RWPE1 (cell line): ENCODE measurements around the gene PPP4R2.
"Not testable (repeated sequence)": the region's sequence is repeated elsewhere in the genome, so short reads cannot be mapped to it uniquely, and the experiment has no call there.

Experiments used
- CTCF ChIA-PET: fragments of 350-600 bp; sonication (Branson Sonifier 250); formaldehyde crosslinking; extraction: SDS; loops from one replicate; lab custom pipeline; 2021; lab: Yijun Ruan, JAX
- POLR2A ChIA-PET: fragments of 400-600 bp; formaldehyde crosslinking; extraction: SDS; loops from one replicate; lab custom pipeline; 2020; ENCODE audit warnings: antibody characterized with exemption; ENCODE audit not compliant: low non-redundant PET; lab: Yijun Ruan, JAX
- DNase-seq: peaks from one replicate; pipeline ENCODE4 v3.0.0; 2012; ENCODE audit warnings: low spot score
- H3K27ac ChIP-seq: fragments of 450-650 bp; 2 replicates; pipeline ENCODE4 v1.5.1; 2017
- CTCF ChIP-seq: fragments of 450-650 bp; conservative IDR thresholded peaks from 2 replicates; pipeline ENCODE4 v1.5.1; 2017; ENCODE audit warnings: low read depth, mild to moderate bottlenecking

Gene PPP4R2

DNA sequence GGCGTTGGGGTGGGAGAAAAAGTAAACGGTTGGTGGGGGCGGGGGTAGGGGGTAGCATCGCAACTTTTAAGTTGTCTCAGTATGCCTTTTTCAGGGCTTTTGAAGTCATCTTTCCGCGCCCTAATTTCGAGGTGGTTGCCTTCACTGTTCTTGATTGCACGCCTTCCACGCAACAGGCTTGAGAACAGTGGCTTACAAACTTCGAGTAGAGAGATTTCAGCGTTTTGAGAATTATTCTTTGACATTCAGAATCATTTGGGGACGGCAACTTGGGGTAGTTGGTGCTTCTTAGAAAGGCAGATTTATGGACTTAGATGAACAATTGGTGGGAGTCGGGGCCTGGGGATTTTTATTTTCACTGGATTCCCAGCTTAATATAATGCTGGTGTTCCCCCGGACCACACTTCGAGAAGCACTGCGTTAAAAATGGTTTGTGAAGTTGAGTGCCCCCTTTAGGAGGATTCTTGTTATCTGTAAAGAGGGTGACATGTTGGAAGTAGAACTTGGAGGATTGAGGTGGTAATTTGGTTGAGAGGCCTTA is 880 bp downstream of the PPP4R2 start:
- ChIA-PET POLR2A (no interaction called here), CTCF (no interaction called here)
- H3K27ac ChIP-seq = peak overlapping the region; percentile 94
- peak; percentile 24 for DNase-seq
- TF ChIP-seq CTCF = peak; percentile 49

DNA sequence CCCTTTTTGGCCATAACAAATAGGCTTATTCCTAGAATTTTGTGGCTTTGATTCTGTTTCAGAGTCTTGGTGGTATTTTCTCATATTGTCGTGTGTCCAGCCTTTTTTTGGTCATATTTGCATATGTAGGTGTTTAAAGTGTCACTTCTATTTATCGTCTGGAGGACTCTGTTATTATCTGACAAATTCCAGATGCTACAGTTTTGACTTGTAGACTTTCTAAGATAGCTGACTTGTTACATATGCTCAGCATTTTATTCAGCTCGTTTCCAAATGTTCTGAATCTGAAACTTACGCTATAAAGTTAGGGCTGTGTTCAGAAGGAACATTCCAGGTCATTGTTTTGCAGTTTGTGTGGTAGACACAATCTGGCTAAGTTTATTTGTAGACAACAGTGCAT is 1.9 kb downstream of the PPP4R2 start:
- ChIA-PET CTCF (interaction anchor here (0.5 kb wide), 1 partner anchor 226 kb away, joined by 3 read pairs; no protein-coding TSS in a partner anchor), POLR2A (no interaction called here)
- TF ChIP-seq CTCF = no peak
- no peak for DNase-seq
- no peak overlapping the region for H3K27ac ChIP-seq

- DNase-seq = no peak
- H3K27ac ChIP-seq = no peak overlapping the region
- ChIA-PET CTCF (no interaction called here), POLR2A (no interaction called here)
- no peak for TF ChIP-seq CTCF
Observed at GRCh38 chr3:72999951-73000350, 3.3 kb downstream of the PPP4R2 start.

DNA sequence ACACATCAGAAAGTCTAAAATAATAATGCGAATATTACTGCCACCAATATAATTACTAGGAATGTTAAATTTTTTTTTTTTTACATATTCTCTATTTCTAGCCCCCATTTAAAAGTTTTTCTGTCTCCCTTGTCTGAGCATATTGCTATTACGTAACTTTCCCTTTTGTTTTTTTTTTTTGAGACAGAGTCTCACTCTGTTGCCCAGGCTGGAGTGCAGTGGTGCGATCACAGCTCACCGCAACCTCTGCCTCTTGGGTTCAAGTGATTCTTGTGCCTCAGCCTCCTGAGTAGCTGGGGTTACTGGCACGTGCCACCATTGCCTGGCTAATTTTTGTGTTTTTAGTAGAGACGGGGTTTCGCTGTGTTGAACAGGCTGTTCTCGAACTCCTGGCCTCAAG is 6.4 kb downstream of the PPP4R2 start:
- H3K27ac ChIP-seq, POLR2A ChIA-PET, CTCF ChIA-PET, DNase-seq: not testable (repeated sequence)

GRCh38 chr3:73004316-73004715 is 7.7 kb downstream of the PPP4R2 start:
- ChIA-PET CTCF (interaction anchor here (0.6 kb wide), 1 partner anchor 102 kb away, joined by 3 read pairs; no protein-coding TSS in a partner anchor), POLR2A (no interaction called here)
- no peak for TF ChIP-seq CTCF
- H3K27ac ChIP-seq = no peak overlapping the region
- DNase-seq = no peak

GRCh38 chr3:73007992-73008712 is 11.5 kb downstream of the PPP4R2 start:
- TF ChIP-seq CTCF = no peak
- CTCF ChIA-PET = no interaction called here
- POLR2A ChIA-PET = no interaction called here
- H3K27ac ChIP-seq = no peak overlapping the region
- DNase-seq = no peak

DNA sequence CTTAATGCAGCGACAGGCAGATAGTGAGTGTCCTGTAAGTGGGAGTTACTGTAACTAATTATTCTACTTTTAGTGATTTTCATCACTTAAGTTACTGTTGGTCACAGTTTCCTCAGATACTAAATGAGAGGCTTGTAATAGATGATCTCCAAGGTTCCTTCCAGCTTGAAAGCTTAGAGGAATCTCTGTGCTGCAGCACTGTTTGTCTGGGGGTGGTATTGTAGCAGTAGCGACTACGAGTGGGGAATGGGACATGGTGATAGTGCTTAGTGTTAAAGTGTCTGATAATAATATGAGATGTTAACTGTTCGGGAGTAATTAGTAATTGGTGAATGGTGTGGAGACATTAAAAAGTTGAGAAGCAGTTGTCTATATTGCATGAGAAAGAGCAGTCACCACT is 12.4 kb downstream of the PPP4R2 start:
- no peak for TF ChIP-seq CTCF
- CTCF ChIA-PET = no interaction called here
- no peak for DNase-seq
- POLR2A ChIA-PET = no interaction called here
- no peak overlapping the region for H3K27ac ChIP-seq
